PFSK-1 (cell line): ENCODE measurements around the gene PSEN1.

ENCODE experiments used
- FOXP2 ChIP-seq: optimal IDR thresholded peaks from 2 replicates; pipeline ENCODE3; 2011; ENCODE audit warnings: borderline replicate concordance, control low read depth, inconsistent platforms; ENCODE audit not compliant: insufficient read depth; ENCODE audit errors: extremely low read length, extremely low read depth
- POLR2AphosphoS5 ChIP-seq: IDR thresholded peaks from 2 replicates; pipeline ENCODE4 v1.6.1; 2012; ENCODE audit warnings: low read depth, mild to moderate bottlenecking, control low read depth, low read length, moderate library complexity
- SIN3A ChIP-seq: IDR thresholded peaks from 2 replicates; pipeline ENCODE4 v1.6.1; 2012; ENCODE audit warnings: mild to moderate bottlenecking, low read length, moderate library complexity, borderline replicate concordance; ENCODE audit not compliant: insufficient read depth
- TAF1 ChIP-seq: IDR thresholded peaks from 2 replicates; pipeline ENCODE4 v1.6.1; 2012; ENCODE audit warnings: low read length, control low read depth, borderline replicate concordance; ENCODE audit not compliant: insufficient read depth
- TF ChIP-seq, protein P1 (sequence below), 2 experiments: IDR thresholded peaks; 2 replicates each; pipeline versions ENCODE4 v1.6.1 to v1.8.0; 2011 to 2012; ENCODE audit warnings: low read depth in 2 of 2, low read length in 2 of 2, control low read depth in 1 of 2, inconsistent platforms in 1 of 2, mild to moderate bottlenecking in 1 of 2, moderate library complexity in 1 of 2; ENCODE audit not compliant: insufficient read depth in 1 of 2

Gene PSEN1

DNA sequence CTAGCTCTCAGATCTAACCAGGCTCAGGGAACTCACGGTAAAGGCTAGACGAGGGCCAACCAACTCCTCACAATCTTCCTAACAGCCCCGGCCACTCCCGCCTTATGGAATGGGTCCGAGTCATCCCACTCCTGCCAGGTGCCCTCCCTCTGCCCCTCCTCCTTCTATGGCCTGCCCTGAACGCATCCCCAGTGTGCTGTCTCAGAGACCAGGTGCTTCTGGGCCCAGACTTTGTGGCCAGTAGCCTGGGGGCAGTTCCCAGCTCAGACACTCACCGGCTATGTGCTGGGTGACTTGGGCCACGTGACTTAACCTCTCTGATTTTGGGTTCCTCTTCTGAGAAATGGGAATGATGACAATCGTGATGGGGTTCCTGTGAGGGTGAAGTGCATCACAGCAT, 123.5 kb downstream of the PSEN1 start:
- no peak for TF ChIP-seq POLR2AphosphoS5
- no peak for TF ChIP-seq TAF1
- TF ChIP-seq, protein P1, sequence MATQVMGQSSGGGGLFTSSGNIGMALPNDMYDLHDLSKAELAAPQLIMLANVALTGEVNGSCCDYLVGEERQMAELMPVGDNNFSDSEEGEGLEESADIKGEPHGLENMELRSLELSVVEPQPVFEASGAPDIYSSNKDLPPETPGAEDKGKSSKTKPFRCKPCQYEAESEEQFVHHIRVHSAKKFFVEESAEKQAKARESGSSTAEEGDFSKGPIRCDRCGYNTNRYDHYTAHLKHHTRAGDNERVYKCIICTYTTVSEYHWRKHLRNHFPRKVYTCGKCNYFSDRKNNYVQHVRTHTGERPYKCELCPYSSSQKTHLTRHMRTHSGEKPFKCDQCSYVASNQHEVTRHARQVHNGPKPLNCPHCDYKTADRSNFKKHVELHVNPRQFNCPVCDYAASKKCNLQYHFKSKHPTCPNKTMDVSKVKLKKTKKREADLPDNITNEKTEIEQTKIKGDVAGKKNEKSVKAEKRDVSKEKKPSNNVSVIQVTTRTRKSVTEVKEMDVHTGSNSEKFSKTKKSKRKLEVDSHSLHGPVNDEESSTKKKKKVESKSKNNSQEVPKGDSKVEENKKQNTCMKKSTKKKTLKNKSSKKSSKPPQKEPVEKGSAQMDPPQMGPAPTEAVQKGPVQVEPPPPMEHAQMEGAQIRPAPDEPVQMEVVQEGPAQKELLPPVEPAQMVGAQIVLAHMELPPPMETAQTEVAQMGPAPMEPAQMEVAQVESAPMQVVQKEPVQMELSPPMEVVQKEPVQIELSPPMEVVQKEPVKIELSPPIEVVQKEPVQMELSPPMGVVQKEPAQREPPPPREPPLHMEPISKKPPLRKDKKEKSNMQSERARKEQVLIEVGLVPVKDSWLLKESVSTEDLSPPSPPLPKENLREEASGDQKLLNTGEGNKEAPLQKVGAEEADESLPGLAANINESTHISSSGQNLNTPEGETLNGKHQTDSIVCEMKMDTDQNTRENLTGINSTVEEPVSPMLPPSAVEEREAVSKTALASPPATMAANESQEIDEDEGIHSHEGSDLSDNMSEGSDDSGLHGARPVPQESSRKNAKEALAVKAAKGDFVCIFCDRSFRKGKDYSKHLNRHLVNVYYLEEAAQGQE (IDR thresholded peaks at IDR 0.05; ENCODE audit: insufficient read depth in 1 of 2, low read depth in 2 of 2, low read length in 2 of 2), result no peak
- no peak for TF ChIP-seq FOXP2
- no peak for TF ChIP-seq SIN3A

DNA sequence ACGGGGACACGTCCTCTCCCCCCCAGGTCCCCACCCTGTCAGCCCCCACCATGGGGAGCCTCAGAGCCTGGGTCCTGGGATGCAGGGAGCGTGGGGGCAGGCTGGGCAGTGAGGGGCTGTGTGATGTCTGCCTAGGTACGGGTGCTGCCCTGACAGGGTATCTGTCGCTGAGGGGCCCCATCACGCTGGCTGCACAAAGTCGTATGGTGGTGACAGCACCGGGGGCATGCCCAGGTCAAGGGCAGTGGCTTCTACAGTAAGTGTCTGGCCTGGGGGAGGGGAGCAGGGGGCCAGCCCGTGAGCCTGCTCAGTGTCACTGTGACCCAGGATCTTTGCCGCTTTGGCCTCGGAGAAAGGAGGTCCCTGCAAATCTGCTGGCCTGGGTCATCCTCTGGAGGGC, 124.3 kb downstream of the PSEN1 start:
- TF ChIP-seq FOXP2 (no peak), SIN3A (no peak), TAF1 (no peak), POLR2AphosphoS5 (no peak)
- TF ChIP-seq, protein P1 (IDR thresholded peaks at IDR 0.05; ENCODE audit: insufficient read depth in 1 of 2, low read depth in 2 of 2, low read length in 2 of 2), result no peak

DNA sequence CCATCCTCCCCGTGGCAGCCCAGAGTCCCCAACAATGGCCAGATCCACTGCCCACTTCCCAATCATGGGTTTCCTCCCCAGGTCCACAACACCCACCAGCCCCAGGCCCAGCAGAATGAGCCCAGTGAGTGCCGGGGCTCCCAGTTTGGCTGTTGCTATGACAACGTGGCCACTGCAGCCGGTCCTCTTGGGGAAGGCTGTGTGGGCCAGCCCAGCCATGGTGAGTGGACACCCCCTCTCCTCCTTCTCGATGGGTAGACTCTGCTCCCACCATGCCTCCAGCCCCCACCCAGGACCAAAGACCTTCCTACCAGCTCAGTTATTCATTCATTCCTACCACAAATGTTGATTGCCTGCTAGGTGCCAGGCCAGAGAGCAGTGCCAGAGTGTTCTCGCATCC, 124.8 kb downstream of the PSEN1 start:
- TF ChIP-seq, protein P1 (IDR thresholded peaks at IDR 0.05; ENCODE audit: insufficient read depth in 1 of 2, low read depth in 2 of 2, low read length in 2 of 2), result no peak
- TF ChIP-seq SIN3A (no peak), FOXP2 (no peak), TAF1 (no peak), POLR2AphosphoS5 (no peak)

DNA sequence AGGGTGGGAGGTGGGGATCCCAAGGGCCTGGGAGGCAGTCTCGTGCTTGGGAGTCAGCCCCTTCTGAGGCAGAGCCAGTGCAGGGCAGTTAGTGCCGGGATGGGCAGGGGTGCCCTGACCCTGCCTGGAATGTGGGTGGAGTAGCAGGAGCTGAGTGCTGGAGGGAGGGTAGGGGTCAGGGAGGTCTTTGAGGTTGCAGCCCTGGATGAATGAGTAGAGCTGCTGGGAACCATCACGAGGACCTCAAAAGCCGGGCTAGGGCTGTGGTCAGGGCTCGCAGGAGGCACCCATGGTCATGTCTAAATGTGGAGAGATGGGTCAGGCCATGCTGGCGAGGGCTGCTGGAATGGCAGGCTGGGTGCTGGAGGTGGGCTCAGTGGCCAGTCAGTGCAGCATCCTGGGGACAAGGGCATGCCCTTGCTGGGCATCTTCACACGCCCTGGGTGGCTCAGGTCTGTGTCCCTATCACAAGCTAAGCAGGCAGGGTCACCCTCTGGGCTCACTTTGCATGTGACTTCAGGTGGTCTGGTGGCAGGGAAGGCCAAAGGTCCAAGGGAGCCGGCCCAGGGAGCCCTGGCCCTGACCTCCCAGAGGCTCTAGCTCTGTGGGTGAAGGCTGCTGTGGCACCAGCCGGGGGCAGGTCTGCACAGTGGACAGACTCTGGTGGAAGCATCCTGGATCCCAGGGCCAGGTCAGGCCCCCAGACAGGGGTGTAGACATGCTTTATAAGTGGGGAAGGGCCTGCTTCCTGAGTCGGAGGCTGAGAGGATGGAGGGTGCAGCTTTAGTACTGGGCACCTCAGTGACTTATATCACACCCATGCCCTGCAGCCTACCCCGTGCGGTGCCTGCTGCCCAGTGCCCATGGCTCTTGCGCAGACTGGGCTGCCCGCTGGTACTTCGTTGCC, 125.5 kb downstream of the PSEN1 start:
- no peak for TF ChIP-seq FOXP2
- TF ChIP-seq, protein P1 (IDR thresholded peaks at IDR 0.05; ENCODE audit: insufficient read depth in 1 of 2, low read depth in 2 of 2, low read length in 2 of 2), result no peak
- no peak for TF ChIP-seq SIN3A
- no peak for TF ChIP-seq TAF1
- TF ChIP-seq POLR2AphosphoS5, result no peak
